ENCODE data around the gene EPAS1.

DNA sequence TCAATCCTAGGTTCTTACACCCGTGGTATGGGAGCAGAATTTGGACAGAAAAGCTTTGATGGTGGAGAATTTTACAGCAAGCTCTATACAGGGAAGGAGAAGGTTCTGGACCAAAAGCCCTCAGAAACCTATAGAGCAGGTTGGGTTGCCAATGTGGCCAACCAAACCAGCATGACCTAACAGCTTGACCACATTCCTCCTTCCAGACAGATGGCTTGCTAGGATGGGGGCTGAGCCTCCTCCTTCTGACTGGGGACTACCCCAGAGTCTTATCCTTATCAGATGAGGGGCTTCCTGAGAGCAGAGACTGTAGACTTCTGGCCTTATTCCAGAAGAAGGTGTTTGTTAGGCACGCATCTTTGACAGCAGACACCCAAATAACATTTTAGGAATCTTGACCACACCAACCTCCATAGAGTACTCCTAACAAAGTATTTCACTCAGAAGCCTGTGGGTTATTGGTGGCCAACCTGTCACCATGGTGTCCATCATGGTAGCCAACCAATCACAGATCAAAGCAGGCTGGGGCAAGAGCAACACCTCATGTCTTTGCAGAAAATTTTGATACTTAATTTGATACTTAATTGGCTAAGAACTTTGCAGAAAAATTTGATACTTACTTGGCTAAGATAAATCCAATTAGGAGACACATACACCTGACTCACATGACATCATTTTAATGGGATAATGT is 34.8 kb upstream of the EPAS1 start:
- TF ChIP-seq CBX2 (IDR thresholded peaks at IDR 0.05; ENCODE audit: borderline replicate concordance, low read depth), result no peak
- TF ChIP-seq, protein P1, sequence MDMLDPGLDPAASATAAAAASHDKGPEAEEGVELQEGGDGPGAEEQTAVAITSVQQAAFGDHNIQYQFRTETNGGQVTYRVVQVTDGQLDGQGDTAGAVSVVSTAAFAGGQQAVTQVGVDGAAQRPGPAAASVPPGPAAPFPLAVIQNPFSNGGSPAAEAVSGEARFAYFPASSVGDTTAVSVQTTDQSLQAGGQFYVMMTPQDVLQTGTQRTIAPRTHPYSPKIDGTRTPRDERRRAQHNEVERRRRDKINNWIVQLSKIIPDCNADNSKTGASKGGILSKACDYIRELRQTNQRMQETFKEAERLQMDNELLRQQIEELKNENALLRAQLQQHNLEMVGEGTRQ (IDR thresholded peaks at IDR 0.05), result no peak
- TF ChIP-seq, protein P2, sequence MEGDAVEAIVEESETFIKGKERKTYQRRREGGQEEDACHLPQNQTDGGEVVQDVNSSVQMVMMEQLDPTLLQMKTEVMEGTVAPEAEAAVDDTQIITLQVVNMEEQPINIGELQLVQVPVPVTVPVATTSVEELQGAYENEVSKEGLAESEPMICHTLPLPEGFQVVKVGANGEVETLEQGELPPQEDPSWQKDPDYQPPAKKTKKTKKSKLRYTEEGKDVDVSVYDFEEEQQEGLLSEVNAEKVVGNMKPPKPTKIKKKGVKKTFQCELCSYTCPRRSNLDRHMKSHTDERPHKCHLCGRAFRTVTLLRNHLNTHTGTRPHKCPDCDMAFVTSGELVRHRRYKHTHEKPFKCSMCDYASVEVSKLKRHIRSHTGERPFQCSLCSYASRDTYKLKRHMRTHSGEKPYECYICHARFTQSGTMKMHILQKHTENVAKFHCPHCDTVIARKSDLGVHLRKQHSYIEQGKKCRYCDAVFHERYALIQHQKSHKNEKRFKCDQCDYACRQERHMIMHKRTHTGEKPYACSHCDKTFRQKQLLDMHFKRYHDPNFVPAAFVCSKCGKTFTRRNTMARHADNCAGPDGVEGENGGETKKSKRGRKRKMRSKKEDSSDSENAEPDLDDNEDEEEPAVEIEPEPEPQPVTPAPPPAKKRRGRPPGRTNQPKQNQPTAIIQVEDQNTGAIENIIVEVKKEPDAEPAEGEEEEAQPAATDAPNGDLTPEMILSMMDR (IDR thresholded peaks at IDR 0.05), result no peak
- TF ChIP-seq TP53 (CRISPR knock-in tag; IDR thresholded peaks at IDR 0.05), result no peak
- no peak for TF ChIP-seq EP300 (IDR thresholded peaks at IDR 0.05)
- TF ChIP-seq POLR2A (IDR thresholded peaks at IDR 0.05; ENCODE audit: low read length), result no peak
- TF ChIP-seq, protein P3, sequence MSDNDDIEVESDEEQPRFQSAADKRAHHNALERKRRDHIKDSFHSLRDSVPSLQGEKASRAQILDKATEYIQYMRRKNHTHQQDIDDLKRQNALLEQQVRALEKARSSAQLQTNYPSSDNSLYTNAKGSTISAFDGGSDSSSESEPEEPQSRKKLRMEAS (IDR thresholded peaks at IDR 0.05), result no peak
- TF ChIP-seq CHD4 (IDR thresholded peaks at IDR 0.05; ENCODE audit: borderline replicate concordance), result no peak
- TF ChIP-seq RFX5 (IDR thresholded peaks at IDR 0.05), result no peak
- TF ChIP-seq, protein P4, sequence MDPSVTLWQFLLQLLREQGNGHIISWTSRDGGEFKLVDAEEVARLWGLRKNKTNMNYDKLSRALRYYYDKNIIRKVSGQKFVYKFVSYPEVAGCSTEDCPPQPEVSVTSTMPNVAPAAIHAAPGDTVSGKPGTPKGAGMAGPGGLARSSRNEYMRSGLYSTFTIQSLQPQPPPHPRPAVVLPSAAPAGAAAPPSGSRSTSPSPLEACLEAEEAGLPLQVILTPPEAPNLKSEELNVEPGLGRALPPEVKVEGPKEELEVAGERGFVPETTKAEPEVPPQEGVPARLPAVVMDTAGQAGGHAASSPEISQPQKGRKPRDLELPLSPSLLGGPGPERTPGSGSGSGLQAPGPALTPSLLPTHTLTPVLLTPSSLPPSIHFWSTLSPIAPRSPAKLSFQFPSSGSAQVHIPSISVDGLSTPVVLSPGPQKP (IDR thresholded peaks at IDR 0.05; ENCODE audit: low read depth, low read length), result no peak
- TF ChIP-seq, protein P5, sequence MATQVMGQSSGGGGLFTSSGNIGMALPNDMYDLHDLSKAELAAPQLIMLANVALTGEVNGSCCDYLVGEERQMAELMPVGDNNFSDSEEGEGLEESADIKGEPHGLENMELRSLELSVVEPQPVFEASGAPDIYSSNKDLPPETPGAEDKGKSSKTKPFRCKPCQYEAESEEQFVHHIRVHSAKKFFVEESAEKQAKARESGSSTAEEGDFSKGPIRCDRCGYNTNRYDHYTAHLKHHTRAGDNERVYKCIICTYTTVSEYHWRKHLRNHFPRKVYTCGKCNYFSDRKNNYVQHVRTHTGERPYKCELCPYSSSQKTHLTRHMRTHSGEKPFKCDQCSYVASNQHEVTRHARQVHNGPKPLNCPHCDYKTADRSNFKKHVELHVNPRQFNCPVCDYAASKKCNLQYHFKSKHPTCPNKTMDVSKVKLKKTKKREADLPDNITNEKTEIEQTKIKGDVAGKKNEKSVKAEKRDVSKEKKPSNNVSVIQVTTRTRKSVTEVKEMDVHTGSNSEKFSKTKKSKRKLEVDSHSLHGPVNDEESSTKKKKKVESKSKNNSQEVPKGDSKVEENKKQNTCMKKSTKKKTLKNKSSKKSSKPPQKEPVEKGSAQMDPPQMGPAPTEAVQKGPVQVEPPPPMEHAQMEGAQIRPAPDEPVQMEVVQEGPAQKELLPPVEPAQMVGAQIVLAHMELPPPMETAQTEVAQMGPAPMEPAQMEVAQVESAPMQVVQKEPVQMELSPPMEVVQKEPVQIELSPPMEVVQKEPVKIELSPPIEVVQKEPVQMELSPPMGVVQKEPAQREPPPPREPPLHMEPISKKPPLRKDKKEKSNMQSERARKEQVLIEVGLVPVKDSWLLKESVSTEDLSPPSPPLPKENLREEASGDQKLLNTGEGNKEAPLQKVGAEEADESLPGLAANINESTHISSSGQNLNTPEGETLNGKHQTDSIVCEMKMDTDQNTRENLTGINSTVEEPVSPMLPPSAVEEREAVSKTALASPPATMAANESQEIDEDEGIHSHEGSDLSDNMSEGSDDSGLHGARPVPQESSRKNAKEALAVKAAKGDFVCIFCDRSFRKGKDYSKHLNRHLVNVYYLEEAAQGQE (IDR thresholded peaks at IDR 0.05), result no peak
